NCI-H2196 (cell line): ENCODE results near the gene NCK1.
"Not testable (repeated sequence)": the region's sequence is repeated elsewhere in the genome, so short reads cannot be mapped to it uniquely, and the experiment has no call there.

ENCODE experiments used
- DNase-seq: peaks from one replicate; lab custom pipeline; 2025; ENCODE audit not compliant: unreplicated experiment; lab: John Stamatoyannopoulos, UW

Gene NCK1

GRCh38 chr3:136862617-136863322, 762 bp downstream of the NCK1 start:
- peak; percentile 59 for DNase-seq

GRCh38 chr3:136869282-136869681, 7.3 kb downstream of the NCK1 start:
- no peak for DNase-seq

GRCh38 chr3:136872258-136872657, 10.2 kb downstream of the NCK1 start:
- DNase-seq = not testable (repeated sequence)

- DNase-seq = not testable (repeated sequence)
These were observed 17.5 kb downstream of the NCK1 start for GRCh38 chr3:136879510-136879909.

- DNase-seq = no peak
These were observed 20.6 kb downstream of the NCK1 start for GRCh38 chr3:136882571-136882970.

GRCh38 chr3:136883967-136884720, 22.1 kb downstream of the NCK1 start:
- no peak for DNase-seq

- DNase-seq = no peak
These were observed 23.6 kb downstream of the NCK1 start for GRCh38 chr3:136885357-136886213.

- no peak for DNase-seq
These were observed 27.9 kb downstream of the NCK1 start for GRCh38 chr3:136889947-136890346.

- no peak for DNase-seq
These were observed 30.2 kb downstream of the NCK1 start for GRCh38 chr3:136891934-136892855.

GRCh38 chr3:136893848-136894443, 31.9 kb downstream of the NCK1 start:
- DNase-seq = no peak

- not testable (repeated sequence) for DNase-seq
These were observed 35.2 kb downstream of the NCK1 start for GRCh38 chr3:136897171-136897570.

- no peak for DNase-seq
These were observed 36.5 kb downstream of the NCK1 start for GRCh38 chr3:136898549-136898948.

- DNase-seq = no peak
These were observed 36.9 kb downstream of the NCK1 start for GRCh38 chr3:136898954-136899353.

- DNase-seq = no peak
These were observed 37.7 kb downstream of the NCK1 start for GRCh38 chr3:136899622-136900158.

- DNase-seq = not testable (repeated sequence)
These were observed 38.7 kb downstream of the NCK1 start for GRCh38 chr3:136900694-136901093.

- no peak for DNase-seq
These were observed 39.4 kb downstream of the NCK1 start for GRCh38 chr3:136901391-136901790.

GRCh38 chr3:136902530-136902929, 40.5 kb downstream of the NCK1 start:
- DNase-seq = not testable (repeated sequence)

- DNase-seq = no peak
These were observed 41.9 kb downstream of the NCK1 start for GRCh38 chr3:136903899-136904298.

GRCh38 chr3:136904746-136905145, 42.7 kb downstream of the NCK1 start:
- DNase-seq = no peak

- DNase-seq = no peak
These were observed 43.5 kb downstream of the NCK1 start for GRCh38 chr3:136905549-136905948.
